Hepatocyte (in vitro differentiated cells): ENCODE data around the gene CHRM1.

Experiments used
- CTCF ChIP-seq: fragments of 200-600 bp; sonication (generic); IDR thresholded peaks from 2 replicates; pipeline ENCODE4 v1.5.1; 2016; ENCODE audit warnings: antibody characterized with exemption, mild to moderate bottlenecking; ENCODE audit not compliant: poor library complexity
- EZH2 ChIP-seq: fragments of 200-600 bp; sonication (generic); IDR thresholded peaks from 2 replicates; pipeline ENCODE4 v1.6.1; 2016; ENCODE audit warnings: antibody characterized with exemption, mild to moderate bottlenecking, borderline replicate concordance
- EZH2phosphoT487 ChIP-seq: fragments of 200-600 bp; sonication (generic); IDR thresholded peaks from one replicate; pipeline ENCODE4 v1.6.1; 2018; ENCODE audit warnings: antibody characterized with exemption, mild to moderate bottlenecking, low read depth, moderate library complexity; ENCODE audit not compliant: unreplicated experiment, severe bottlenecking

- no peak for TF ChIP-seq EZH2
- TF ChIP-seq CTCF = no peak
- TF ChIP-seq EZH2phosphoT487 = no peak
Measured at GRCh38 chr11:62897311-62897710, 23.9 kb downstream of the CHRM1 start.
